Activated CD8-positive, alpha-beta memory T cell treated with anti-CD3 and anti-CD28 coated beads, Interleukin-2, amount 10 ng/mL, durations not matched to agents 7 days and 5 days (primary cell): ENCODE results near the gene VPS37D. TPM values are rescaled to one million over a fixed set of nuclear protein-coding genes. Genes with fewer than 3 reads are reported as not detected.
"Not testable (repeated sequence)": the region's sequence is repeated elsewhere in the genome, so short reads cannot be mapped to it uniquely, and the experiment has no call there.

Experiments
- ATAC-seq: fragments of 150-1000 bp; cut with Tn5 transposase; one replicate; pipeline ENCODE4 v1.10.0; 2021; ENCODE audit warnings: moderate library complexity
- CTCF ChIA-PET: fragments of 350-600 bp; sonication (Branson Sonifier 250); formaldehyde crosslinking; loops from one replicate; lab custom pipeline; 2021; ENCODE audit warnings: antibody characterized with exemption; lab: Charles Lee
- DNase-seq: peaks from one replicate; pipeline ENCODE4 v3.0.0-alpha.2; 2020
- H3K27ac Mint-ChIP-seq: one replicate; pipeline ENCODE4 v1.8.0; 2021; ENCODE audit warnings: mild to moderate bottlenecking, mixed read lengths
- H3K27me3 Mint-ChIP-seq: one replicate; pipeline ENCODE4 v1.8.0; 2021; ENCODE audit warnings: mixed read lengths
- H3K36me3 Mint-ChIP-seq: one replicate; pipeline ENCODE4 v1.8.0; 2021; ENCODE audit warnings: mild to moderate bottlenecking, mixed read lengths
- H3K4me1 Mint-ChIP-seq: one replicate; pipeline ENCODE4 v1.8.0; 2021; ENCODE audit warnings: mixed read lengths
- H3K4me3 Mint-ChIP-seq: one replicate; pipeline ENCODE4 v1.8.0; 2021; ENCODE audit warnings: mild to moderate bottlenecking, moderate library complexity, mixed read lengths
- H3K9me3 Mint-ChIP-seq: one replicate; pipeline ENCODE4 v1.8.0; 2022; ENCODE audit warnings: low read depth, mixed read lengths
- total RNA-seq, 2 experiments: library from RNA; stranded (reverse); gene quantifications; one replicate each; pipeline ENCODE4 v1.2.3, GENCODE V29; 2021

The VPS37D gene
- total RNA-seq, 2 experiments from 2014 or later: not detected

DNA sequence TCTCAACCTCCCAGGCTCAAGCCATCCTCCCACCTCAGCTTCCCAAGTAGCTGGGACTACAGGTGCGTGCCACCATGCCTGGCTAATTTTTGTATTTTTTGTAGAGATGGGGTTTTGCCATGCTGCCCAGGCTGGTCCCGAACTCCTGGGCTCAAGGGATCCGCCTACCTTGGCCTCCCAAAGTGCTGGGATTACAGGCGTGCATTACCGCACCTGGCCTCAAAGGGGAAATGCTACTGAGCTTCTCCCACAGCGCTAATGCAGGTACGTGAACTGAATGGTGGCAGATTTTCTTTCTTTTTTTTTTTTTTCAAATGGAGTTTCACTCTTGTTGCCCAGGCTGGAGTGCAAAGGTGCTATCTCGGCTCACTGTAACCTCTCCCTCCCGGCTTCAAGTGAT, 8.4 kb downstream of the VPS37D start:
- H3K36me3 Mint-ChIP-seq: peaks cover 13% of the 10 kb centered on the region
- not testable (repeated sequence) for H3K4me1 Mint-ChIP-seq, H3K27me3 Mint-ChIP-seq, ATAC-seq, DNase-seq, H3K9me3 Mint-ChIP-seq, H3K4me3 Mint-ChIP-seq, H3K27ac Mint-ChIP-seq
- CTCF ChIA-PET: interaction anchor here (0.9 to 1.4 kb wide), 4 partner anchors 25 to 69 kb away, joined by 3 read pairs; partner anchors contain the start of gene STX1A

DNA sequence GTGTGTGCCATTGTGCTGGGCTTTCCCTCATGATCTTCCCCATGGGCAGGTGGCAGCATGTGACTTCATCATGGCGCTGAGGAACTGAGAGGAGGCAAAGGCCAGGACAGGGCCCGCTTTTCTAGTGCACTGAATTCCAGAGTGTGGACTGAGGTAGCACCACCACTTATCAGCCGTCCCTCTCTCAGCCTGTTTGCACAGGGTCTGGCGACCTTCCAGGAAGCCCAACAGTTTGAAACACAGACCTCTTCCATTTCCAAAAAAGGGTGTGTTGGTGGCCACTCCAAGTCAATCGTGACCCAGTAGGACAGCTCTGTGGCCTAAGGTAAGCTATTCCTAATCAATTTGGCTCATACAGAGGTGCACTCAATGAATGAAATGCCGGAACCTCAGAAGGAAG, 11.2 kb downstream of the VPS37D start:
- DNase-seq: no peak
- peaks cover 16% of the 10 kb centered on the region for H3K36me3 Mint-ChIP-seq
- CTCF ChIA-PET: interaction anchor here (1.9 kb wide), 1 partner anchor 56 kb away, joined by 4 read pairs; no protein-coding TSS in a partner anchor
- no peak overlapping the region for H3K4me3 Mint-ChIP-seq
- no peak overlapping the region for H3K27ac Mint-ChIP-seq
- ATAC-seq: no peak
- H3K4me1 Mint-ChIP-seq: peaks cover 24% of the 10 kb centered on the region
- H3K27me3 Mint-ChIP-seq: no peaks in the 10 kb centered on the region
- no peaks in the 10 kb centered on the region for H3K9me3 Mint-ChIP-seq

DNA sequence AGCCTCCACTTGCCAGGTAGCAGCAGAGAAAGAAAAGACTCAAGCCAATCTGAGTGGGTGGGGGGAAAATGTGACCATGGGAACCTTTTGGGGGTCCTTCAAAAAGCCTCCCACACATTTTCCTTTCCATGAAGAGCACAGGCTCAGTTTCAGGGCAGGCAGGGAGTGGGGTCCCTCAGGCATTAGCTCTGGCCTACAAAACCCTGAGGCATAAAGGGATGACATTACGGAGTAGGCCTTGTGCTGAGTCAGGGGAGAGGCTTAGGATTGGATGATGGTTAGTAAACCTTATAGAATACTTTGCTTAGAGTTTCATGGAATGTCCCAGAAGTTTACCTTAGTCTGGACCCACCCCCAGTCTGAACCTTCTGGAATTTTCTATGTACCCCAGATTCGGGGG, 12.1 kb downstream of the VPS37D start:
- Mint-ChIP-seq H3K27ac (no peak overlapping the region), H3K9me3 (no peaks in the 10 kb centered on the region), H3K27me3 (no peaks in the 10 kb centered on the region), H3K36me3 (peaks cover 16% of the 10 kb centered on the region), H3K4me1 (peaks cover 27% of the 10 kb centered on the region), H3K4me3 (no peak overlapping the region)
- CTCF ChIA-PET: no interaction called here
- DNase-seq: no peak
- ATAC-seq: no peak

DNA sequence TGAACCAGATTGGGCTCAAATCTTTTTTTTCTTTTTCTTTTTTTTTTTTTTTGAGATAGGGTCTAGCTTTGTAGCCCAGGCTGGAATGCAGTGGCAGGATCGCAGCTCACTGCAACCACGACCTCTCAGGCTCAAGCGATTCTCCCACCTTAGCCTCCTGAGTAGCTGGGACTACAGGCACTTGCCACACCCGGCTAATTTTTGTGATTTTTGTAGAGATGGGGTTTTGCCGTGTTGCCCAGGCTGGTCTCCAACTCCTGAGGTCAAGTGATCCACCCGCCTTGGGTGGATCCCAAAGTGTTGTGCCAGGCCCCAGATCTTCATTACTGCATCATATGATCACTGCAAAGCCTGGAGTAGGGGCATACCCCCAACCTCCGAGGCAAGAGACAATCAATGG, 12.9 kb downstream of the VPS37D start:
- Mint-ChIP-seq H3K4me3 (no peak overlapping the region), H3K36me3 (peaks cover 16% of the 10 kb centered on the region), H3K4me1 (peaks cover 32% of the 10 kb centered on the region), H3K27me3 (no peaks in the 10 kb centered on the region), H3K27ac (no peak overlapping the region), H3K9me3 (no peaks in the 10 kb centered on the region)
- CTCF ChIA-PET: interaction anchor here (0.7 to 1.3 kb wide), 2 partner anchors 26 to 54 kb away, joined by 3 read pairs; no protein-coding TSS in a partner anchor
- DNase-seq: no peak
- ATAC-seq: no peak

DNA sequence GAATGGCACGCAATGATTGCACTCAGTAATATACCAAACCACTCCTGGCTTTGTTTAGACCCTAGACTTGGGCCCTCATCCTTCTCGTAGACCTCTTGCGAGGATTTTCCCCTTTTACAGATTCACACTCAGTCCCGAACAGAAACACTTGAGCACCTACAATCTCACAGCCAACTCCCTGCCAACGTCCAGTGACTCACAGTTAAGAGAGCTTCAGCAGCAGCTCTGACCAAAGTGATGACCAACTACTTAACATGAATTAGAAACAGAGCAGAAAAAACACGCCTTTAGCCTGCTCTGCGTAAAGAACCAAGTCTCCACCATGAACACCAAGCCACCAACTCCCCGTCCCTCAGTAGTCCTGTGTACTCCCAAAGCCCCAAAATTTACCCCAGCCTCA, 13.4 kb downstream of the VPS37D start:
- no peaks in the 10 kb centered on the region for H3K9me3 Mint-ChIP-seq
- CTCF ChIA-PET: interaction anchor here (0.7 to 1.3 kb wide), 2 partner anchors 26 to 54 kb away, joined by 3 read pairs; no protein-coding TSS in a partner anchor
- ATAC-seq (no peak), DNase-seq (no peak)
- H3K27me3 Mint-ChIP-seq: no peaks in the 10 kb centered on the region
- H3K27ac Mint-ChIP-seq: no peak overlapping the region
- peak overlapping the region; percentile 9 for H3K4me3 Mint-ChIP-seq
- H3K36me3 Mint-ChIP-seq: peaks cover 17% of the 10 kb centered on the region
- H3K4me1 Mint-ChIP-seq: peaks cover 33% of the 10 kb centered on the region

DNA sequence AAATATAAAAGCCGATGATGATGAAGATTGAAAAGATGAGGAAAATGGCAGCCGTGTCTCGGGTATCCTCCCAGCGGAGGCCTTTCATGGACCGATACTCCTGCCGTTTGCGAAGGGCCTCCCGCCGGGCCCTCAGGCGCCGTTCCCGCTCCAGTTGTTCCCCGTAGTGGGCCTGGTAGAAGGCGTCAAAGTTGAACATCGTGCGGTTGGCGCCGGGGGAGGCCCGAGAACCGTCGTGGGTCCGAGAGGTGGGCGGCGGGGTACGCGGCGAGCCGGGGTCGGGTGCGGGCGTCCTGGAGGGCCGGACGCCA, 15.1 kb downstream of the VPS37D start:
- Mint-ChIP-seq H3K4me3 (peak overlapping the region; percentile 95), H3K27me3 (no peaks in the 10 kb centered on the region), H3K4me1 (peaks cover 36% of the 10 kb centered on the region), H3K9me3 (no peaks in the 10 kb centered on the region), H3K36me3 (peaks cover 27% of the 10 kb centered on the region), H3K27ac (peak overlapping the region; percentile 96)
- DNase-seq (no peak), ATAC-seq (no peak)
- CTCF ChIA-PET: no interaction called here

DNA sequence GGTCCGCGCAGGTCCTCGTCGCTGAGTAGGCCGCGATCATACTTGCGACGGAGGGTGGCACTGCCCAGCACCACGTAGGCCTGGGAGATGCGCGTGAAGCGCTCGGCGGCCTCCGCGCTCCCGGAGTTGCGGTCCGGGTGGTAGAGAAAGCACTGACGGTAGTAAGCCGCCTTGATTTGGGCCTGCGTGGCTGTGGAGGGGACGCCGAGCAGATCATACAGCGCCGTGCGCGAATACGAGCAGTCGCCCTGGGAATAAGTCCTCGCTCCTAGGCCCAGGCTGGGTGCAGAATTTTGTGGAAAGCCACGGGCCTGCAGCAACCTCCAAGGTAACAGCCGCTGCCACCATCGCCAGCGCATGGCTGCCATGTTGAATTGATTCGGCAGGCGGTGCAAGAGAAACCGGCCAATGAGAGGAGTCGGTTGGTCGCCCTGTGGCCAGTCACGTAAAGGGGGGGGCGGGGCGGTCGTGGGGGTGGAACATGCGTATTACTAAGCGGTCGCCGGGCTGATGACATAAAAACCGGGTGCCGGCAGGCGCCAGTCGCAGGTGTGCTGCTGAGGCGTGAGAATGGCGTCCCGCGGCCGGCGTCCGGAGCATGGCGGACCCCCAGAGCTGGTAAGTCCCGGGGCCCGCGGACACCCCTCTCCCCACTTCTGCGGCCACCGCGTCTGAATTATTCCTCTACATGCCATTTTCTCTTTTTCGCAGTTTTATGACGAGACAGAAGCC, 15.6 kb downstream of the VPS37D start, which contains the start of the genes BUD23 and DNAJC30:
TSS of gene BUD23 (plus strand) at position 542 of the 732 bp plus-strand sequence. CDS start at position 571, 29 bp downstream.
TSS of gene DNAJC30 (minus strand) at position 398 of the 732 bp plus-strand sequence. CDS start at position 368, 30 bp downstream.
- CTCF ChIA-PET: no interaction called here
- Mint-ChIP-seq H3K27me3 (no peaks in the 10 kb centered on the region), H3K4me1 (peaks cover 39% of the 10 kb centered on the region), H3K4me3 (peak within 1 kb of the TSS; percentile 95), H3K9me3 (no peaks in the 10 kb centered on the region), H3K27ac (peak within 1 kb of the TSS; percentile 96), H3K36me3 (peaks cover 23% of the 10 kb centered on the region)
- DNase-seq (peak; percentile 98), ATAC-seq (peak; percentile 97)

DNA sequence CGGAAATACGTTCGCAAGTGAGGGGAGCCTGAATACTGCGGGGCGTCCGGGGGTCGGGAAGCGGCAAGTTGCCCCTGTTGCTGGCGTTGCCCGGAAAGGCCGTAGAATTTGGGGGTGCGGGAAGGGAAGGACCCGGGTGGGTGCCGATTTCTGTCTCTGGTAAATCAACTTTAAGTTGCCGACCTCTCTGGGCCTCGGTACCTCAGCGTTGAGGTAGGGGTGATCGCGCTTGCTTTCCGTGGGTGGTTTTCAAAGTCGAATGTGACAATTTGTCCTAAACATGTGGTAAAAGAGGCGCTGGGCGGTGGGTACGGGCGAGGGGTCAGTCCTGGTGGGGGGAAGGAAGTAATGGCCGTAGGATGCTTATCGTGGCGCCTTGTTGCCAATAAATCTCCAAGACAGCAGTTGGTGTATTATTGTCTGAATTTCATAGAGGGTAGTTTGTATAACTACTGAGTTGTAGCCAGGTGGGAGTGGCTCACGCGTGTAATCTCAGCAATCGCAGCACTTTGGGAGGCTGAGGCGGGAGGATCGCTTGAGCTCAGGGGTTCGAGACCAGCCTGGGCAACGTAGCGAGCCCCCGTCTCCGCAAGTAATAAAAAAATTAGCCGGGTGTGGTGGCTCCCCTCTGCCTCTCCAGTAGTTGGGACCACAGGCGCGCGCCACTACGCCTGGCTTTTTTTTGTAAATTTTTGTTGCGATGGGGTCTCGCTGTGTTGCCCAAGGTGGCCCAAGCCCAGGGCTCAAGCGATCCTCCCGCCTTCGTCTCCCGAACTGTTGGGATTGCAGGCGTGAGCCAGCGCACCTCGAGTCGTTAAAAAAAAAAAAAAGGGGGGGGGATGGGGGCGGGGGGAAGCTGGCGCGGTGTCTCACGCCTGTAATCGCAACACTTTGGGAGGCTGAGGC, 16.4 kb downstream of the VPS37D start:
- H3K27ac Mint-ChIP-seq: peak overlapping the region; percentile 96
- no peaks in the 10 kb centered on the region for H3K9me3 Mint-ChIP-seq
- CTCF ChIA-PET: interaction anchor here (0.6 kb wide), 1 partner anchor 55 kb away, joined by 3 read pairs; the partner anchor contains the start of gene ABHD11
- peaks cover 46% of the 10 kb centered on the region for H3K4me1 Mint-ChIP-seq
- no peaks in the 10 kb centered on the region for H3K27me3 Mint-ChIP-seq
- DNase-seq (no peak), ATAC-seq (peak; percentile 25)
- peaks cover 24% of the 10 kb centered on the region for H3K36me3 Mint-ChIP-seq
- H3K4me3 Mint-ChIP-seq: peak overlapping the region; percentile 95

DNA sequence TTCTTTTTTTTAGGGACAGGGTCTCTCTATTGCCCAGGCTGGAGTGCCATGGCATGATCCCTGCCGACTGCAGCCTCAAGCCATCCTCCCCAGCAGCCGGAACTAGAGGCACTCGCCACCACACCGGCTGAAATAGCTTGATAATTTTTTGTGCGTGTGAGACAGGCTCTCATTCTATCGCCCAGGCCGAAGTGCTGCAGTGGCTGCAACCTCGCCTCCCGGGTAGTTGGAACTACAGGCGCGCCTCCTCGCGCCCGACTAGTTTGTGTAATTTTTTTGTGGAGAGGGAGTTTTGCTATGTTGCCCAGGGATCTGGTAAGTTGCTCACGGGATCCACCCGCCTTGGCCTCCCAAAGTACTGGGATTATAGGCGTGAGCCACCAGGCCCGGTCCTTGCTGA, 17.7 kb downstream of the VPS37D start:
- Mint-ChIP-seq H3K4me1 (peaks cover 48% of the 10 kb centered on the region), H3K27me3 (no peaks in the 10 kb centered on the region), H3K36me3 (peaks cover 31% of the 10 kb centered on the region), H3K27ac (no peak overlapping the region), H3K4me3 (peak overlapping the region; percentile 95), H3K9me3 (no peaks in the 10 kb centered on the region)
- CTCF ChIA-PET: interaction anchor here (0.6 to 0.7 kb wide), 2 partner anchors 18 to 28 kb away, joined by 3 read pairs; no protein-coding TSS in a partner anchor
- DNase-seq (no peak), ATAC-seq (no peak)

DNA sequence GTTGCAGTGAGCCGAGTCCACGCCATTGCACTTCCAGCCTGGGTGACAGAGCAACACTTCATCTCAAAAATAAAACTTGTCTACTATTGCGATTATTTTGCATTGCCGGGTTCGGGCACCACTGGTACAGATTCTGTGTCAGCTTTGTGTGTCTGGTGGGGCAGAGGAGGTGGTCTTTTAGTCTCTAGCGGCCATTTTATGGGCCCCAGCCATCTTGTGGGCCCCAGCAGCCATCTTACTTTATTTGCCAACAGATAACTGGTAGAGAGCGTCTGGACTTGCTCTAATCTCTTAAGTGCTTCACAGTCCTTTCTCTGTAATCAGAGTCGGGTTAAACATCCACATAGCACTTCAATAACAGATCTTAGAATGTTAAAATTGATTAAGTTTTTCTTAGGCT, 20.7 kb downstream of the VPS37D start:
- Mint-ChIP-seq H3K27ac (no peak overlapping the region), H3K36me3 (peaks cover 45% of the 10 kb centered on the region), H3K27me3 (no peaks in the 10 kb centered on the region), H3K4me1 (peaks cover 26% of the 10 kb centered on the region), H3K4me3 (no peak overlapping the region), H3K9me3 (no peaks in the 10 kb centered on the region)
- CTCF ChIA-PET: no interaction called here
- no peak for ATAC-seq
- DNase-seq: no peak

DNA sequence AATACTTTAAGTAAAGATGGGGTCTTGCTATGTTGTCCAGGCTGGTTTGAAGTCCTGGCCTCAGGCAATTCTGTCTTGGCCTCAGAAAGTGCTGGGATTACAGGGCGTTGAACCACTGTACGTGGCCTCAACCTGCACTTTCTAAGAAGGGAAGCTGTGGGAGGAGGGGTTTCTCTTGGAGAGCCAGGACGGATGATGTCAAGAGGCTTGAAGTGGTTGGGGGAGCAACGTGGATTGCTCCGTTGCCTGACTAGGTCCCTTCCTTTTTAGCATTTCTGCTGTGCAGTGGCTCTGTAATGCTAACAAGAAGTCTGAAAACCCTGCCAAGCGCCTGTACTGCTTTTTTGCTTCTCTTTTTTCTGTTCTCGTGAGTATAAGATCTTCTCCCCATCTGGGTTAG, 23.0 kb downstream of the VPS37D start:
- Mint-ChIP-seq H3K4me1 (peaks cover 18% of the 10 kb centered on the region), H3K27me3 (no peaks in the 10 kb centered on the region), H3K27ac (no peak overlapping the region), H3K9me3 (no peaks in the 10 kb centered on the region), H3K36me3 (peaks cover 56% of the 10 kb centered on the region), H3K4me3 (no peak overlapping the region)
- ATAC-seq: no peak
- DNase-seq: no peak
- CTCF ChIA-PET: interaction anchor here (0.6 to 1.4 kb wide), 2 partner anchors 83 to 84 kb away, joined by 3 to 5 read pairs; no protein-coding TSS in a partner anchor

DNA sequence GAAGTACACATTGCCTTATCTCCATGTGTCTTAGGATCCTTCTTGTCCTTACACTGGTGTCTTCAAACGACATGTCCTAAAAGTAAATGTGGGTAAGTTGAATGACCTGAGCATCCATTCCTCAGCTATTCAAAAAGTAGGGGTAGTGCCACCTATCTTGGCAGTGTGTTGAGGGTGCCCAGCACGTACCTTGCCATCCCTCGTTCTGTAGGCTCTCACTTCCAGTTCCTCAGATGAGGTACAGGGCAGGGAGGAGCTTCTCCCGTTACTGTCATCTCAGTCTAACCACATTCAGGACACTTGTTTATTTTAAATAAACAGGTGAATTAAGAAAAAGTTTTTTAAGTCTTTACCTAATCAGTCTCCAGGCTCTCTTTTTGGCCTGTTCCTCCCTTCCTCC, 28.7 kb downstream of the VPS37D start:
- Mint-ChIP-seq H3K4me1 (no peaks in the 10 kb centered on the region), H3K36me3 (peaks cover 28% of the 10 kb centered on the region), H3K4me3 (no peak overlapping the region), H3K9me3 (no peaks in the 10 kb centered on the region), H3K27ac (no peak overlapping the region), H3K27me3 (no peaks in the 10 kb centered on the region)
- ATAC-seq: no peak
- CTCF ChIA-PET: interaction anchor here (1.5 to 3.0 kb wide), 2 partner anchors 10 to 38 kb away, joined by 6 to 10 read pairs; no protein-coding TSS in a partner anchor
- no peak for DNase-seq

DNA sequence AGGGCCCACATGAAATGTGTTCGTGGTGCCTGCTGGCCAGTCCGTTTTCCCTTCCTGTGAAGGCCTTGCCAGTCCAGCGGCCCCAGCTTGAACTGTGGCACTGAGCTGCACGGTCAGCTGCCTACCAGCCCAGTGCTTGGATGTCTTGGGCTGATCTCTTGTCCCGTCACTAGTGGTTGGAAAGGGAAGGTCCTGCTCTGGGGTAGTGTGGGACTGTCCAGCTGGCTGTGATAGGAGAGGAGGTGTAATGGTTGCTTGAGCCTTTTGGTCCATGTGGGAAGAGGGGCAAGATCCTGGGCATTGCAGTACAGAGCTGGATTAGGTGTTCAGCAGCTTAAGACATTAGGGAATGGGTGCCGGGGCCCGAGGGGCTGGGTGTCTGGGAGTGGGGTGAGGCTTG, 30.8 kb downstream of the VPS37D start:
- Mint-ChIP-seq H3K4me3 (no peak overlapping the region), H3K36me3 (peaks cover 23% of the 10 kb centered on the region), H3K4me1 (peaks cover 2% of the 10 kb centered on the region), H3K9me3 (no peaks in the 10 kb centered on the region), H3K27ac (no peak overlapping the region), H3K27me3 (no peaks in the 10 kb centered on the region)
- no peak for DNase-seq
- no peak for ATAC-seq
- CTCF ChIA-PET: interaction anchor here (1.2 to 3.0 kb wide), 2 partner anchors 8 to 92 kb away, joined by 4 to 10 read pairs; no protein-coding TSS in a partner anchor
